HFF-Myc (cell line): ENCODE measurements around the gene ZNF791.
"Not testable (repeated sequence)": the region's sequence is repeated elsewhere in the genome, so short reads cannot be mapped to it uniquely, and the experiment has no call there.

Experiments
- DNase-seq: peaks from one replicate; pipeline ENCODE4 v3.0.0-alpha.2; 2011; ENCODE audit warnings: low read depth; ENCODE audit errors: extremely low read depth
- H3K4me3 ChIP-seq: replicated peaks from 2 replicates; pipeline ENCODE4 v1.5.1; 2011; ENCODE audit warnings: low read depth, mild to moderate bottlenecking, control low read depth, low read length
- TF ChIP-seq, protein P1 (sequence below): IDR thresholded peaks from 2 replicates; pipeline ENCODE4 v1.5.1; 2012; ENCODE audit warnings: mild to moderate bottlenecking, low read depth, low read length, control low read depth; ENCODE audit errors: missing control alignments

Gene ZNF791

DNA sequence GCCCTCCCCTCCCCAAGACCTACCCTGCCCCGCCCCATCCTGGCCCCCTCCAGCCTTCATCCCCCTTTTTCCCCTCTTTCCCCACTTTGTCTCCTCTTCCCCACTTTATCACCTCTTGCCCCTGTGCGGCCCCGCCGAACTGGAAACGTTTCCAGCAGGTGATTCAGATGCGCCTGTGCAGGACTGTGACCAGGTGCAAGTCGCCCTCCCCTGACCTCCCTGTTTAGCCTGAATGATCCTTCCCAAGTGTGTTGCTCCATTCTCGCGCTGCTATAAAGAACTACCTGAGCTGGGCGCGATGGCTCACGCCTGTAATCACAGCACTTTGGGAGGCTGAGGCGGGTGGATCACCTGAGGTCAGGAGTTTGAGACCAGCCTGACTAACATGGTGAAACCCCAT is 25.9 kb downstream of the ZNF791 start:
- no peak for DNase-seq
- H3K4me3 ChIP-seq = no peak overlapping the region
- TF ChIP-seq, protein P1, sequence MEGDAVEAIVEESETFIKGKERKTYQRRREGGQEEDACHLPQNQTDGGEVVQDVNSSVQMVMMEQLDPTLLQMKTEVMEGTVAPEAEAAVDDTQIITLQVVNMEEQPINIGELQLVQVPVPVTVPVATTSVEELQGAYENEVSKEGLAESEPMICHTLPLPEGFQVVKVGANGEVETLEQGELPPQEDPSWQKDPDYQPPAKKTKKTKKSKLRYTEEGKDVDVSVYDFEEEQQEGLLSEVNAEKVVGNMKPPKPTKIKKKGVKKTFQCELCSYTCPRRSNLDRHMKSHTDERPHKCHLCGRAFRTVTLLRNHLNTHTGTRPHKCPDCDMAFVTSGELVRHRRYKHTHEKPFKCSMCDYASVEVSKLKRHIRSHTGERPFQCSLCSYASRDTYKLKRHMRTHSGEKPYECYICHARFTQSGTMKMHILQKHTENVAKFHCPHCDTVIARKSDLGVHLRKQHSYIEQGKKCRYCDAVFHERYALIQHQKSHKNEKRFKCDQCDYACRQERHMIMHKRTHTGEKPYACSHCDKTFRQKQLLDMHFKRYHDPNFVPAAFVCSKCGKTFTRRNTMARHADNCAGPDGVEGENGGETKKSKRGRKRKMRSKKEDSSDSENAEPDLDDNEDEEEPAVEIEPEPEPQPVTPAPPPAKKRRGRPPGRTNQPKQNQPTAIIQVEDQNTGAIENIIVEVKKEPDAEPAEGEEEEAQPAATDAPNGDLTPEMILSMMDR = no peak

DNA sequence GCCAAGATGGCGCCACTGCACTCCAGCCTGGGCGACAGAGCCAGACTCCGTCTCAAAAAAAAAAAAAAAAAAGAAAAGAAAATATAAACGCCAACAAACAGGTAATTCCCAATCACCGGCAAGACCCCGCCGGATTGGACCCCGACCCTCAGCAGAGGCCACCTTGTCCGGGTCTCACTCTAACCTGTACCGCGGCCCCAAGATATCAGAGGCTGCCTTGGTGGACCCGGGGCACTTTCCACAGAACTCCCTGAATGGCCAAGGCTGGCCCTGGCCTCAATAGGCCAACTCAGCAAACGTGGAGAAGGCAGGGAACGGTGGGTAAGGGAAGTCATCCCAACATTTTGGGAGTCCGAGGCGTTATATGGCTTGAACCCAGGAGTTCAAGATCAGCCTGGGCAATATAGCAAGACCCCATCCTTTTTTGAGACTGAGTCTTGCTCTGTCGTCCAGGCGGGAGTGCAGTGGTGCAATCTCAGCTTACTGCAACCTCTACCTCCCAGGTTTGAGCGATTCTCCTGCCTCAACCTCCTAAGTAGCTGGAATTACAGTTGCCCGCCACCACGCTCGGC is 28.0 kb downstream of the ZNF791 start:
- DNase-seq = no peak

GRCh38 chr19:12639901-12640613 is 29.3 kb downstream of the ZNF791 start:
- peak; percentile 51 for DNase-seq
- TF ChIP-seq, protein P1 = peak; percentile 79
- no peak overlapping the region for H3K4me3 ChIP-seq

More for the DNA sequence above, 28.0 kb downstream of the ZNF791 start:
- H3K4me3 ChIP-seq = no peak overlapping the region
- TF ChIP-seq, protein P1 = no peak

GRCh38 chr19:12641456-12641855 is 30.7 kb downstream of the ZNF791 start:
- TF ChIP-seq, protein P1 = no peak
- DNase-seq = no peak
- H3K4me3 ChIP-seq = no peak overlapping the region

GRCh38 chr19:12642506-12642905 is 31.8 kb downstream of the ZNF791 start:
- DNase-seq = no peak

DNA sequence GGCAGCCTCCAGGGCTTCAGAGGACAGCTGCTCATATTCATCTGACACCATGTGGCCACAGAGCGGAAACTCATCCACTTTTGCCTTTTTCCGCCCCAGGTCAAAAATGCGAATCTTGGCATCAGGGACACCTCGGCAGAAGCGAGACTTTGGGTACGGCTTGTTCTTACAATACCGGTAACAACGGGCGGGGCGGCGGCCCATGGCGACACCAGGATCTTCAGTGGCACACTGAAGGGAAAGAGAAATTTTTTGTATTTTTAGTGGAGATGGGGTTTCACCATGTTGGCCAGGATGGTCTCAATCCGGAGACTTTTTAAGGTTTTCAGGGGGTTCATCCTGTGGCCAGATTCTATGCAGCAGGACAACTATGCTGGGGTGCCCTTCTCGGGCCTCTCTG is 33.0 kb downstream of the ZNF791 start:
- not testable (repeated sequence) for H3K4me3 ChIP-seq, DNase-seq

More at GRCh38 chr19:12642506-12642905, 31.8 kb downstream of the ZNF791 start:
- H3K4me3 ChIP-seq = no peak overlapping the region
- TF ChIP-seq, protein P1 = no peak

- DNase-seq = no peak
- no peak overlapping the region for H3K4me3 ChIP-seq
- TF ChIP-seq, protein P1 = no peak
Measured at GRCh38 chr19:12646551-12646950, 35.8 kb downstream of the ZNF791 start.
